ENCODE measurements around the gene OPALIN.

Gene OPALIN

GRCh38 chr10:96325719-96326373 lies 33.0 kb downstream of the OPALIN start:
- peak; percentile 63 for DNase-seq (ENCODE audit: extremely low spot score)
- CTCF ChIA-PET: interaction anchor here (0.9 to 1.0 kb wide), 2 partner anchors 15 to 96 kb away, joined by 3 to 6 read pairs; no protein-coding TSS in a partner anchor

GRCh38 chr10:96324447-96324846 lies 34.4 kb downstream of the OPALIN start:
- ChIA-PET POLR2A (no interaction called here), CTCF (interaction anchor here (0.9 to 1.7 kb wide), 5 partner anchors 9 to 95 kb away, joined by 3 to 5 read pairs (median 4); no protein-coding TSS in a partner anchor)
- TF ChIP-seq CTCF (IDR thresholded peaks at IDR 0.05; ENCODE audit: control extremely low read depth, extremely low read depth, low read depth, missing control alignments): no peak
- no peak for DNase-seq (ENCODE audit: extremely low spot score)

More at GRCh38 chr10:96325719-96326373, 33.0 kb downstream of the OPALIN start:
- no peak for TF ChIP-seq CTCF (IDR thresholded peaks at IDR 0.05; ENCODE audit: control extremely low read depth, extremely low read depth, low read depth, missing control alignments)
- POLR2A ChIA-PET: no interaction called here

GRCh38 chr10:96322275-96322674 lies 36.5 kb downstream of the OPALIN start:
- no peak for DNase-seq (ENCODE audit: extremely low spot score)
- no peak for TF ChIP-seq CTCF (IDR thresholded peaks at IDR 0.05; ENCODE audit: control extremely low read depth, extremely low read depth, low read depth, missing control alignments)
- ChIA-PET POLR2A (no interaction called here), CTCF (interaction anchor here (0.9 to 4.0 kb wide), 11 partner anchors 9 to 291 kb away, joined by 3 to 19 read pairs (median 4); no protein-coding TSS in a partner anchor)

GRCh38 chr10:96321822-96322221 lies 37.0 kb downstream of the OPALIN start:
- DNase-seq (ENCODE audit: extremely low spot score): no peak
- POLR2A ChIA-PET: no interaction called here
- TF ChIP-seq CTCF (IDR thresholded peaks at IDR 0.05; ENCODE audit: control extremely low read depth, extremely low read depth, low read depth, missing control alignments): no peak
- CTCF ChIA-PET: interaction anchor here (1.0 to 4.0 kb wide), 10 partner anchors 10 to 290 kb away, joined by 3 to 19 read pairs (median 5); no protein-coding TSS in a partner anchor

GRCh38 chr10:96319754-96320474 lies 38.9 kb downstream of the OPALIN start:
- DNase-seq (ENCODE audit: extremely low spot score): no peak
- ChIA-PET CTCF (interaction anchor here (0.7 to 4.4 kb wide), 10 partner anchors 9 to 303 kb away, joined by 3 to 19 read pairs (median 8); no protein-coding TSS in a partner anchor), POLR2A (no interaction called here)
- no peak for TF ChIP-seq CTCF (IDR thresholded peaks at IDR 0.05; ENCODE audit: control extremely low read depth, extremely low read depth, low read depth, missing control alignments)

GRCh38 chr10:96317067-96317833 lies 41.6 kb downstream of the OPALIN start:
- CTCF ChIA-PET: interaction anchor here (0.7 to 4.4 kb wide), 8 partner anchors 12 to 88 kb away, joined by 3 to 15 read pairs (median 4); no protein-coding TSS in a partner anchor
- no peak for DNase-seq (ENCODE audit: extremely low spot score)
- TF ChIP-seq CTCF (IDR thresholded peaks at IDR 0.05; ENCODE audit: control extremely low read depth, extremely low read depth, low read depth, missing control alignments): no peak
- POLR2A ChIA-PET: no interaction called here
